Measurements from ENCODE around the gene TUBA3E.
"Not testable (repeated sequence)": the region's sequence is repeated elsewhere in the genome, so short reads cannot be mapped to it uniquely, and the experiment has no call there.

DNA sequence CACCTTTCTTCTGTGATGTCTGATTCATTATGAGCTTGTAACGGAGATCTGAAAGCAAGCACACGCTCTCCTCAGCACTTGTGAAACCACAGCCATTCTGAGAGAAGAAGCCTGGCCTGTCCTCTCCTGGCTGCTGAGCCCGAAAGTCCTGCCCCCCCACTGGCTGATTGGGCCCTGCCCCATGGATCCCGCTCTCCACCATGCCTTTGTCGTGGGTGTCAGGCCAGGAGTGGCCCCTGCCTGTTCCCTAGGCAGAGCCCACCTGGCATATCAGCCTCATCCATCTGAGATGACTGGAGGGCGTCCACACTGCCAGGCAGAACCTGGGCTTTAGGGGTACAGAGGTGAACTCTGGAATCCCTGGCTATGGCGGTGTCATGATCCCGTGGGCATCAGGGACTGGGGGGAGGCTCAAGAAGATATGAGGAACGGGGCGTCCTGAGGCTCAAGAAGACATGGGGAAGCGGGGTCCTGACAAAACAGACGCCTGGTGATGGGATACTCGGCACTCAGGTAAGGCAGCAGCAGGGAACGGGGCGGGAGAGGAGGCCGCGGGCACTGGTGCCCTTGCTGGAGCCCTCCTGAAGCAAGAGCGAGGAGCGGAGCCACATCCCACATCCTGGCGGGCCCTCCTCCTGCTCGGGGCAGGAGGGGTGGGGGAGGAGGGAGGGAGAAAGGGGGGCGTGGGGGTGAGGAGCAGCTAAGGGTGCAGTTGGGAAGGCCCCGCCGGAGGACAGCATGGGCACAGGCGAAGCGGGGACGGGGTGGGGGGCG lies 54.8 kb downstream of the TUBA3E start:
- not testable (repeated sequence) for TF ChIP-seq CTCF (IDR thresholded peaks at IDR 0.05; ENCODE audit: control extremely low read depth in 1 of 3, insufficient read depth in 1 of 3, low read depth in 1 of 3, low read length in 3 of 3)
- TF ChIP-seq, protein P1, sequence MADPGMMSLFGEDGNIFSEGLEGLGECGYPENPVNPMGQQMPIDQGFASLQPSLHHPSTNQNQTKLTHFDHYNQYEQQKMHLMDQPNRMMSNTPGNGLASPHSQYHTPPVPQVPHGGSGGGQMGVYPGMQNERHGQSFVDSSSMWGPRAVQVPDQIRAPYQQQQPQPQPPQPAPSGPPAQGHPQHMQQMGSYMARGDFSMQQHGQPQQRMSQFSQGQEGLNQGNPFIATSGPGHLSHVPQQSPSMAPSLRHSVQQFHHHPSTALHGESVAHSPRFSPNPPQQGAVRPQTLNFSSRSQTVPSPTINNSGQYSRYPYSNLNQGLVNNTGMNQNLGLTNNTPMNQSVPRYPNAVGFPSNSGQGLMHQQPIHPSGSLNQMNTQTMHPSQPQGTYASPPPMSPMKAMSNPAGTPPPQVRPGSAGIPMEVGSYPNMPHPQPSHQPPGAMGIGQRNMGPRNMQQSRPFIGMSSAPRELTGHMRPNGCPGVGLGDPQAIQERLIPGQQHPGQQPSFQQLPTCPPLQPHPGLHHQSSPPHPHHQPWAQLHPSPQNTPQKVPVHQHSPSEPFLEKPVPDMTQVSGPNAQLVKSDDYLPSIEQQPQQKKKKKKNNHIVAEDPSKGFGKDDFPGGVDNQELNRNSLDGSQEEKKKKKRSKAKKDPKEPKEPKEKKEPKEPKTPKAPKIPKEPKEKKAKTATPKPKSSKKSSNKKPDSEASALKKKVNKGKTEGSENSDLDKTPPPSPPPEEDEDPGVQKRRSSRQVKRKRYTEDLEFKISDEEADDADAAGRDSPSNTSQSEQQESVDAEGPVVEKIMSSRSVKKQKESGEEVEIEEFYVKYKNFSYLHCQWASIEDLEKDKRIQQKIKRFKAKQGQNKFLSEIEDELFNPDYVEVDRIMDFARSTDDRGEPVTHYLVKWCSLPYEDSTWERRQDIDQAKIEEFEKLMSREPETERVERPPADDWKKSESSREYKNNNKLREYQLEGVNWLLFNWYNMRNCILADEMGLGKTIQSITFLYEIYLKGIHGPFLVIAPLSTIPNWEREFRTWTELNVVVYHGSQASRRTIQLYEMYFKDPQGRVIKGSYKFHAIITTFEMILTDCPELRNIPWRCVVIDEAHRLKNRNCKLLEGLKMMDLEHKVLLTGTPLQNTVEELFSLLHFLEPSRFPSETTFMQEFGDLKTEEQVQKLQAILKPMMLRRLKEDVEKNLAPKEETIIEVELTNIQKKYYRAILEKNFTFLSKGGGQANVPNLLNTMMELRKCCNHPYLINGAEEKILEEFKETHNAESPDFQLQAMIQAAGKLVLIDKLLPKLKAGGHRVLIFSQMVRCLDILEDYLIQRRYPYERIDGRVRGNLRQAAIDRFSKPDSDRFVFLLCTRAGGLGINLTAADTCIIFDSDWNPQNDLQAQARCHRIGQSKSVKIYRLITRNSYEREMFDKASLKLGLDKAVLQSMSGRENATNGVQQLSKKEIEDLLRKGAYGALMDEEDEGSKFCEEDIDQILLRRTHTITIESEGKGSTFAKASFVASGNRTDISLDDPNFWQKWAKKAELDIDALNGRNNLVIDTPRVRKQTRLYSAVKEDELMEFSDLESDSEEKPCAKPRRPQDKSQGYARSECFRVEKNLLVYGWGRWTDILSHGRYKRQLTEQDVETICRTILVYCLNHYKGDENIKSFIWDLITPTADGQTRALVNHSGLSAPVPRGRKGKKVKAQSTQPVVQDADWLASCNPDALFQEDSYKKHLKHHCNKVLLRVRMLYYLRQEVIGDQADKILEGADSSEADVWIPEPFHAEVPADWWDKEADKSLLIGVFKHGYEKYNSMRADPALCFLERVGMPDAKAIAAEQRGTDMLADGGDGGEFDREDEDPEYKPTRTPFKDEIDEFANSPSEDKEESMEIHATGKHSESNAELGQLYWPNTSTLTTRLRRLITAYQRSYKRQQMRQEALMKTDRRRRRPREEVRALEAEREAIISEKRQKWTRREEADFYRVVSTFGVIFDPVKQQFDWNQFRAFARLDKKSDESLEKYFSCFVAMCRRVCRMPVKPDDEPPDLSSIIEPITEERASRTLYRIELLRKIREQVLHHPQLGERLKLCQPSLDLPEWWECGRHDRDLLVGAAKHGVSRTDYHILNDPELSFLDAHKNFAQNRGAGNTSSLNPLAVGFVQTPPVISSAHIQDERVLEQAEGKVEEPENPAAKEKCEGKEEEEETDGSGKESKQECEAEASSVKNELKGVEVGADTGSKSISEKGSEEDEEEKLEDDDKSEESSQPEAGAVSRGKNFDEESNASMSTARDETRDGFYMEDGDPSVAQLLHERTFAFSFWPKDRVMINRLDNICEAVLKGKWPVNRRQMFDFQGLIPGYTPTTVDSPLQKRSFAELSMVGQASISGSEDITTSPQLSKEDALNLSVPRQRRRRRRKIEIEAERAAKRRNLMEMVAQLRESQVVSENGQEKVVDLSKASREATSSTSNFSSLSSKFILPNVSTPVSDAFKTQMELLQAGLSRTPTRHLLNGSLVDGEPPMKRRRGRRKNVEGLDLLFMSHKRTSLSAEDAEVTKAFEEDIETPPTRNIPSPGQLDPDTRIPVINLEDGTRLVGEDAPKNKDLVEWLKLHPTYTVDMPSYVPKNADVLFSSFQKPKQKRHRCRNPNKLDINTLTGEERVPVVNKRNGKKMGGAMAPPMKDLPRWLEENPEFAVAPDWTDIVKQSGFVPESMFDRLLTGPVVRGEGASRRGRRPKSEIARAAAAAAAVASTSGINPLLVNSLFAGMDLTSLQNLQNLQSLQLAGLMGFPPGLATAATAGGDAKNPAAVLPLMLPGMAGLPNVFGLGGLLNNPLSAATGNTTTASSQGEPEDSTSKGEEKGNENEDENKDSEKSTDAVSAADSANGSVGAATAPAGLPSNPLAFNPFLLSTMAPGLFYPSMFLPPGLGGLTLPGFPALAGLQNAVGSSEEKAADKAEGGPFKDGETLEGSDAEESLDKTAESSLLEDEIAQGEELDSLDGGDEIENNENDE (IDR thresholded peaks at IDR 0.05; ENCODE audit: insufficient replicate concordance, low read length): not testable (repeated sequence)

Measured in H1 (cell line).